Neural progenitor cell (in vitro differentiated cells): ENCODE results near the gene LRRIQ4. TPM values are rescaled to one million over a fixed set of nuclear protein-coding genes. Genes with fewer than 3 reads are reported as not detected.

Source experiments
- DNase-seq: peaks from one replicate; pipeline ENCODE4 v3.0.0-alpha.2; 2016; ENCODE audit warnings: low spot score
- H2AFZ ChIP-seq: fragments of 200-600 bp; sonication (generic); replicated peaks from 2 replicates; pipeline ENCODE4 v1.6.1; 2016; ENCODE audit warnings: antibody characterized with exemption
- H3F3A ChIP-seq: fragments of 200-600 bp; sonication (generic); 2 replicates; pipeline ENCODE4 v1.6.1; 2016; ENCODE audit warnings: antibody characterized with exemption, low read depth
- H3K27ac ChIP-seq: fragments of 200-600 bp; sonication (generic); 2 replicates; pipeline ENCODE4 v1.5.1; 2016; ENCODE audit warnings: mild to moderate bottlenecking
- H3K27me3 ChIP-seq: fragments of 200-600 bp; sonication (generic); 2 replicates; pipeline ENCODE4 v1.6.1; 2016; ENCODE audit warnings: mild to moderate bottlenecking, moderate library complexity
- H3K36me3 ChIP-seq: fragments of 200-600 bp; sonication (generic); 2 replicates; pipeline ENCODE4 v1.5.1; 2016
- H3K4me1 ChIP-seq: fragments of 200-600 bp; sonication (generic); 2 replicates; pipeline ENCODE4 v1.6.1; 2016; ENCODE audit warnings: mixed run types
- H3K4me2 ChIP-seq: fragments of 200-600 bp; sonication (generic); 2 replicates; pipeline ENCODE4 v1.6.1; 2016
- H3K4me3 ChIP-seq: fragments of 200-600 bp; sonication (generic); 2 replicates; pipeline ENCODE4 v1.5.1; 2016
- H3K79me2 ChIP-seq: fragments of 200-600 bp; sonication (generic); 2 replicates; pipeline ENCODE4 v1.6.1; 2016; ENCODE audit warnings: low read depth
- H3K9ac ChIP-seq: fragments of 200-600 bp; sonication (generic); 2 replicates; pipeline ENCODE4 v1.6.1; 2016
- H3K9me3 ChIP-seq: fragments of 200-600 bp; sonication (generic); 2 replicates; pipeline ENCODE4 v1.5.1; 2016; ENCODE audit warnings: low read depth
- H4K20me1 ChIP-seq: fragments of 200-600 bp; sonication (generic); 2 replicates; pipeline ENCODE4 v1.6.1; 2016; ENCODE audit warnings: low read depth
- H3K27ac Mint-ChIP-seq: 3 replicates; pipeline ENCODE4 v1.8.0; 2021; ENCODE audit warnings: mixed read lengths
- H3K27me3 Mint-ChIP-seq: 2 replicates; pipeline ENCODE4 v1.8.0; 2022; ENCODE audit warnings: low read depth, mild to moderate bottlenecking, inconsistent platforms, moderate library complexity, mixed read lengths; ENCODE audit not compliant: insufficient read depth
- H3K36me3 Mint-ChIP-seq: 3 replicates; pipeline ENCODE4 v1.8.0; 2021; ENCODE audit warnings: mixed read lengths
- H3K4me1 Mint-ChIP-seq: 3 replicates; pipeline ENCODE4 v1.8.0; 2021; ENCODE audit warnings: mixed read lengths
- H3K4me3 Mint-ChIP-seq: 3 replicates; pipeline ENCODE4 v1.8.0; 2021; ENCODE audit warnings: mild to moderate bottlenecking, moderate library complexity, mixed read lengths
- H3K9me3 Mint-ChIP-seq: 3 replicates; pipeline ENCODE4 v1.8.0; 2020; ENCODE audit warnings: mixed read lengths
- CTCF ChIP-seq: fragments of 200-600 bp; sonication (generic); IDR thresholded peaks from 2 replicates; pipeline ENCODE4 v1.5.1; 2017; ENCODE audit warnings: antibody characterized with exemption, mild to moderate bottlenecking
- EZH2 ChIP-seq: fragments of 200-600 bp; sonication (generic); IDR thresholded peaks from 2 replicates; pipeline ENCODE4 v1.6.1; 2017; ENCODE audit warnings: antibody characterized with exemption, mild to moderate bottlenecking, moderate library complexity
- EZH2phosphoT487 ChIP-seq: fragments of 200-600 bp; sonication (generic); IDR thresholded peaks from 2 replicates; pipeline ENCODE4 v1.6.1; 2017; ENCODE audit warnings: antibody characterized with exemption
- total RNA-seq: library from RNA; depleted of rRNA; stranded (reverse); fragments of >200 nt; gene quantifications from 2 replicates; pipeline ENCODE4 v1.2.3, GENCODE V29; 2015; ENCODE audit warnings: low replicate concordance

Gene LRRIQ4
- not detected in 2 replicates for total RNA-seq

DNA sequence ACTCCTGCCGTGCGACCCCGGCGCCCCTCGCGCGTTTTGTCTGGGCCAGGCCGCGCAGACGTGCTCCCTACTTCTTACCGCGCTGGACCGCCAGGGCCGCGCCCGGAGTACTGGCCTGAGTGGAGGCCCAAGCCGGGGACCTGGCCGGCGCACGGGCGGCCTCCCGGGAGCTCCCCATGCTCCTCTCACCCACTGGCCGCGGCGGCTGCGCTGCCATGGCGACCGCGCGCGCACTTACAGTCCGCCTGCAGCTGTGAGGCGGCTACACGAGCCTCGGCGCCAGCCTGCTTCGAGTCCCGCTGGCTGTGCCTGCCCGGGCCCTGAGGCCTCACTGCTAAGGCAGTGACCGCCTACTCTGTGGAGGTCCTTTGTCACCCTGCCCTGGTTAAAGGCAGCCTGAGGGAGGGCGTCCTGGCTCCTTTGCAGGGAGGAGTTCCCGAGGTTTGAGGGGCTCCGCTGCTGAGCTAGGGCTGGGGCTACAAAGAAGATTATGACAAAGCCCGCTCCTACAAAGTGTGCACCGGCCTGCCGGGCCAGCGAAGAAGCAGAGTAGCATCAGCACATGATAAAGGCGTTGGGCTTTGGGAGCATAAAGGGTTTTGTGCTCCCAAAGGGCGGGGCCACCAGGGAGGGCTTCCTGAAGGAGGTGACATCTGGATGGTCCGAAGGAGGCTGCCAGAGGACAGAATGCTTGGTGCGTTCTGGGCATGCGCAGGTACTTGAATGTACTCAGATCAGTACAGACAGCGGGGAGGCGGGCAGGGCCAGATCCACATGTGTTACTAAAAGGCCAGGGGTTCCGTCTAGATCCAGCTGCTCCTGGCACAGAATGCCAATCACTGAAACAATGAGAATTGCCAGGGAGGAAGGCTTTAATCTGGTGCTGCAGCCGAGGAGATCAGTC, at the start of gene LRRIQ4, which contains the start of gene LRRC34:
LRRIQ4 (plus strand) TSS at position 539 of the 904 bp plus-strand sequence. CDS start 9,052 bp downstream, outside the sequence.
LRRC34 (minus strand) TSS at position 573 of the 904 bp plus-strand sequence; CDS start at position 217, 356 bp downstream.
- H3K9me3 ChIP-seq = no peaks in the 10 kb centered on the region
- H3K4me2 ChIP-seq = peak within 1 kb of the TSS; percentile 54
- Mint-ChIP-seq H3K27me3 (peaks cover 4% of the 10 kb centered on the region), H3K9me3 (peaks cover 25% of the 10 kb centered on the region), H3K36me3 (no peaks in the 10 kb centered on the region), H3K27ac (peak within 1 kb of the TSS; percentile 24), H3K4me1 (peaks cover 8% of the 10 kb centered on the region), H3K4me3 (peak within 1 kb of the TSS; percentile 54)
- no peak for TF ChIP-seq EZH2
- no peak for TF ChIP-seq CTCF
- TF ChIP-seq EZH2phosphoT487 = no peak
- DNase-seq = peak; percentile 82
- H3K79me2 ChIP-seq = peaks cover 5% of the 10 kb centered on the region
- H3K4me1 ChIP-seq = peaks cover 4% of the 10 kb centered on the region
- peak within 1 kb of the TSS; percentile 59 for H3K27ac ChIP-seq
- no peaks in the 10 kb centered on the region for H4K20me1 ChIP-seq
- no peaks in the 10 kb centered on the region for H3K27me3 ChIP-seq
- H3K4me3 ChIP-seq = peak within 1 kb of the TSS; percentile 43
- peaks cover 10% of the 10 kb centered on the region for H3F3A ChIP-seq
- peak within 1 kb of the TSS; percentile 12 for H2AFZ ChIP-seq
- peak within 1 kb of the TSS; percentile 49 for H3K9ac ChIP-seq
- H3K36me3 ChIP-seq = no peaks in the 10 kb centered on the region

GRCh38 chr3:169764312-169764881, 48.3 kb upstream of the LRRIQ4 start:
- H3K4me1 ChIP-seq = no peaks in the 10 kb centered on the region
- no peak for TF ChIP-seq CTCF
- no peak for TF ChIP-seq EZH2
- no peak for TF ChIP-seq EZH2phosphoT487
- peaks cover 4% of the 10 kb centered on the region for H3K27me3 Mint-ChIP-seq
- no peak overlapping the region for H3K27ac ChIP-seq
- no peaks in the 10 kb centered on the region for H3K36me3 ChIP-seq
- H3K9me3 ChIP-seq = no peaks in the 10 kb centered on the region
- no peak overlapping the region for H2AFZ ChIP-seq
- H3K27me3 ChIP-seq = no peaks in the 10 kb centered on the region
- no peaks in the 10 kb centered on the region for H4K20me1 ChIP-seq
- peaks cover 22% of the 10 kb centered on the region for H3F3A ChIP-seq
- H3K4me1 Mint-ChIP-seq = peaks cover 2% of the 10 kb centered on the region
- H3K36me3 Mint-ChIP-seq = peaks cover 4% of the 10 kb centered on the region
- no peaks in the 10 kb centered on the region for H3K79me2 ChIP-seq
- H3K4me3 ChIP-seq = peak overlapping the region; percentile 56
- peaks cover 21% of the 10 kb centered on the region for H3K9me3 Mint-ChIP-seq
- H3K9ac ChIP-seq = peak overlapping the region; percentile 48
- no peak overlapping the region for H3K27ac Mint-ChIP-seq
- DNase-seq = no peak
- peak overlapping the region; percentile 74 for H3K4me2 ChIP-seq
- peak overlapping the region; percentile 86 for H3K4me3 Mint-ChIP-seq

DNA sequence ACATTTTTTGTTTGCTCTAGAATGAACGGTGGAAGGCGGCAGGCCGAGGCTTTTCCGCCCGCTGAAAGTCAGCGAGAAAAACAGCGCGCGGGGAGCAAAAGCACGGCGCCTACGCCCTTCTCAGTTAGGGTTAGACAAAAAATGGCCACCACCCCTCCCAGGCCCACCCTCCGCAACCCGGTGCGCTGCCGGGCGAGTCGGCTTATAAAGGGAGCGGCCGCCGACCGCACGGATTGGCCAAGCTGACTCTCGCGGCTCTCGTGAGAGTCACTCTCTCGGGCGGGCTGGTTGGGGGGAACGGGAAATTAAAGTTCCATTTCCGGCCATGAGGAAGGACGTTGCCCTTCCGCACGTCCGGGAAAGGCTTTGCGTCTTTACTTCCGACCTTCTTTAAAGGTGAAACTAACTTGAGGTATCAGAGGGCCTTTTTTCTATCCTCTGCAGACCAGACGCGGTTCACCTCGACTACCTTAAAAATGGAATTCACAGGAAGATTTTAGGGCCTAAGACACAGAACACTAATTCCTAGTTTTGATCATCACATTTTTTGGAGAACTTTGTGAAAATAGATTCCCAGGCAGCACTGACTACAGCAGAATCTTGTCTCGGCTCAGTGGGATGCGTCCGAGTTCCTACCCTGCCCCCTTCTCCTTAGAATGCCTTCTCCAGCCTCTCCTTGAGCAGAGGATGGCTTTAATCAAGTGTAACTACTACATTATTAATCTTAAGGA, 47.6 kb upstream of the LRRIQ4 start, which contains the start of gene TERC:
TERC (minus strand) TSS at position 179 of the 731 bp plus-strand sequence.
- Mint-ChIP-seq H3K36me3 (peaks cover 4% of the 10 kb centered on the region), H3K9me3 (peaks cover 19% of the 10 kb centered on the region), H3K4me1 (peaks cover 6% of the 10 kb centered on the region), H3K27ac (no peak within 1 kb of the TSS), H3K27me3 (peaks cover 4% of the 10 kb centered on the region), H3K4me3 (peak within 1 kb of the TSS; percentile 86)
- no peaks in the 10 kb centered on the region for H3K36me3 ChIP-seq
- no peaks in the 10 kb centered on the region for H3K4me1 ChIP-seq
- H3K9me3 ChIP-seq = no peaks in the 10 kb centered on the region
- no peaks in the 10 kb centered on the region for H3K79me2 ChIP-seq
- H3K4me2 ChIP-seq = peak within 1 kb of the TSS; percentile 74
- H2AFZ ChIP-seq = no peak within 1 kb of the TSS
- H3F3A ChIP-seq = peaks cover 28% of the 10 kb centered on the region
- H3K9ac ChIP-seq = peak within 1 kb of the TSS; percentile 48
- H3K4me3 ChIP-seq = peak within 1 kb of the TSS; percentile 56
- DNase-seq = peak; percentile 72
- TF ChIP-seq EZH2phosphoT487 (no peak), CTCF (no peak), EZH2 (no peak)
- no peaks in the 10 kb centered on the region for H3K27me3 ChIP-seq
- H3K27ac ChIP-seq = no peak within 1 kb of the TSS
- H4K20me1 ChIP-seq = no peaks in the 10 kb centered on the region
